ENCODE results near the gene UBL5.

Gene UBL5

GRCh38 chr19:9838324-9838723, 10.6 kb downstream of the UBL5 start:
- no peak overlapping the region for H3K27ac ChIP-seq (replicated peaks)
- no peak for DNase-seq (ENCODE audit: low read depth in 1 of 2, low spot score in 1 of 2)
- no peaks in the 10 kb centered on the region for H3K27me3 ChIP-seq (ENCODE audit: insufficient read depth, poor library complexity, severe bottlenecking)
- H3K4me3 ChIP-seq (replicated peaks; ENCODE audit: insufficient read depth, low read length) = no peak overlapping the region
- no peak for TF ChIP-seq GABPA (IDR thresholded peaks at IDR 0.05; ENCODE audit: low read depth)
- TF ChIP-seq REST (IDR thresholded peaks at IDR 0.05; ENCODE audit: insufficient replicate concordance, low read depth) = no peak
- TF ChIP-seq CTCF (IDR thresholded peaks at IDR 0.05; ENCODE audit: insufficient read depth, low read length) = no peak
- TF ChIP-seq POLR2AphosphoS5 (IDR thresholded peaks at IDR 0.05; ENCODE audit: low read depth) = no peak
- no peak for TF ChIP-seq SPI1 (IDR thresholded peaks at IDR 0.05; ENCODE audit: borderline replicate concordance, low read depth)

- Histone ChIP-seq H3K27me3 (ENCODE audit: insufficient read depth, poor library complexity, severe bottlenecking) (no peaks in the 10 kb centered on the region), H3K27ac (replicated peaks) (no peak overlapping the region), H3K4me3 (replicated peaks; ENCODE audit: insufficient read depth, low read length) (no peak overlapping the region)
- no peak for TF ChIP-seq REST (IDR thresholded peaks at IDR 0.05; ENCODE audit: insufficient replicate concordance, low read depth)
- TF ChIP-seq GABPA (IDR thresholded peaks at IDR 0.05; ENCODE audit: low read depth) = no peak
- TF ChIP-seq POLR2AphosphoS5 (IDR thresholded peaks at IDR 0.05; ENCODE audit: low read depth) = no peak
- no peak for TF ChIP-seq SPI1 (IDR thresholded peaks at IDR 0.05; ENCODE audit: borderline replicate concordance, low read depth)
- TF ChIP-seq CTCF (IDR thresholded peaks at IDR 0.05; ENCODE audit: insufficient read depth, low read length) = no peak
- no peak for DNase-seq (ENCODE audit: low read depth in 1 of 2, low spot score in 1 of 2)
Observed at GRCh38 chr19:9839415-9839814, 11.7 kb downstream of the UBL5 start.

- no peak overlapping the region for H3K27ac ChIP-seq (replicated peaks)
Observed at GRCh38 chr19:9842834-9843625, 15.3 kb downstream of the UBL5 start.

More at GRCh38 chr19:9842834-9843625, 15.3 kb downstream of the UBL5 start:
- Histone ChIP-seq H3K4me3 (replicated peaks; ENCODE audit: insufficient read depth, low read length) (no peak overlapping the region), H3K27me3 (ENCODE audit: insufficient read depth, poor library complexity, severe bottlenecking) (no peaks in the 10 kb centered on the region)
- TF ChIP-seq GABPA (IDR thresholded peaks at IDR 0.05; ENCODE audit: low read depth) (no peak), SPI1 (IDR thresholded peaks at IDR 0.05; ENCODE audit: borderline replicate concordance, low read depth) (no peak), CTCF (IDR thresholded peaks at IDR 0.05; ENCODE audit: insufficient read depth, low read length) (no peak), POLR2AphosphoS5 (IDR thresholded peaks at IDR 0.05; ENCODE audit: low read depth) (no peak), REST (IDR thresholded peaks at IDR 0.05; ENCODE audit: insufficient replicate concordance, low read depth) (no peak)
- no peak for DNase-seq (ENCODE audit: low read depth in 1 of 2, low spot score in 1 of 2)
